ENCODE data around the gene ZBTB7C. TPM values are rescaled to one million over a fixed set of nuclear protein-coding genes. Genes with fewer than 3 reads are reported as not detected.

Gene ZBTB7C
- total RNA-seq, 3 donors from 2014 or later (not counting 1 experiment from before 2014, with no cell fraction given) = 0.07 TPM; not detected in 2

- ATAC-seq (no peak), DNase-seq (no peak)
- Histone ChIP-seq H3K4me1 (ENCODE audit: control insufficient read depth, insufficient read depth, low read length) (no peaks in the 10 kb centered on the region), H3K9me3 (ENCODE audit: control insufficient read depth, insufficient read depth, low read length) (no peaks in the 10 kb centered on the region), H3K27me3 (ENCODE audit: control insufficient read depth, insufficient read depth, low read length) (no peaks in the 10 kb centered on the region), H3K27ac (ENCODE audit: low read length) (no peak overlapping the region), H3K36me3 (ENCODE audit: control insufficient read depth, insufficient read depth, low read length) (no peaks in the 10 kb centered on the region), H3K4me3 (ENCODE audit: low read length) (no peak overlapping the region)
- H3K4me1 Mint-ChIP-seq = no peaks in the 10 kb centered on the region
- H3K9me3 Mint-ChIP-seq = no peaks in the 10 kb centered on the region
- intact Hi-C loops (cut with micrococcal nuclease) = no loop called here
- 84% methylated on average over 8 of the region's 9 CpGs for WGBS (ENCODE audit: insufficient coverage)
- H3K36me3 Mint-ChIP-seq = no peaks in the 10 kb centered on the region
- no peak overlapping the region for H3K27ac Mint-ChIP-seq
- no peak overlapping the region for H3K4me3 Mint-ChIP-seq
- no peak for TF ChIP-seq CTCF (IDR thresholded peaks at IDR 0.05)
- peaks cover 44 to 54% of the 10 kb centered on the region in 2 donors for H3K27me3 Mint-ChIP-seq (ENCODE audit: low read depth in 2 of 2)
Measured at GRCh38 chr18:48428475-48429177, 19.4 kb upstream of the ZBTB7C start.

GRCh38 chr18:48422947-48423378 lies 13.8 kb upstream of the ZBTB7C start:
- no peaks in the 10 kb centered on the region for H3K4me1 ChIP-seq (ENCODE audit: control insufficient read depth, insufficient read depth, low read length)
- H3K4me3 Mint-ChIP-seq = no peak overlapping the region
- H3K9me3 Mint-ChIP-seq = no peaks in the 10 kb centered on the region
- no peaks in the 10 kb centered on the region for H3K4me1 Mint-ChIP-seq
- no peaks in the 10 kb centered on the region for H3K27me3 ChIP-seq (ENCODE audit: control insufficient read depth, insufficient read depth, low read length)
- no peaks in the 10 kb centered on the region for H3K36me3 Mint-ChIP-seq
- no peak overlapping the region for H3K4me3 ChIP-seq (ENCODE audit: low read length)
- no peaks in the 10 kb centered on the region for H3K9me3 ChIP-seq (ENCODE audit: control insufficient read depth, insufficient read depth, low read length)
- ATAC-seq (no peak), DNase-seq (no peak)
- H3K27ac ChIP-seq (ENCODE audit: low read length) = no peak overlapping the region
- no peak overlapping the region for H3K27ac Mint-ChIP-seq
- 15% methylated on average over 12 of the region's 12 CpGs for WGBS (ENCODE audit: insufficient coverage)
- no peak for TF ChIP-seq CTCF (IDR thresholded peaks at IDR 0.05)
- H3K36me3 ChIP-seq (ENCODE audit: control insufficient read depth, insufficient read depth, low read length) = no peaks in the 10 kb centered on the region
- peaks cover 40 to 74% of the 10 kb centered on the region in 2 donors for H3K27me3 Mint-ChIP-seq (ENCODE audit: low read depth in 2 of 2)
- intact Hi-C loops (cut with micrococcal nuclease) = no loop called here

GRCh38 chr18:48419277-48420022 lies 10.3 kb upstream of the ZBTB7C start:
- Mint-ChIP-seq H3K4me1 (no peaks in the 10 kb centered on the region), H3K4me3 (no peak overlapping the region), H3K36me3 (no peaks in the 10 kb centered on the region), H3K27ac (no peak overlapping the region), H3K27me3 (ENCODE audit: low read depth in 2 of 2) (peaks cover 44 to 74% of the 10 kb centered on the region in 2 donors), H3K9me3 (no peaks in the 10 kb centered on the region)
- intact Hi-C loops (cut with micrococcal nuclease) = no loop called here
- H3K4me3 ChIP-seq (ENCODE audit: low read length) = no peak overlapping the region
- no peaks in the 10 kb centered on the region for H3K27me3 ChIP-seq (ENCODE audit: control insufficient read depth, insufficient read depth, low read length)
- H3K4me1 ChIP-seq (ENCODE audit: control insufficient read depth, insufficient read depth, low read length) = no peaks in the 10 kb centered on the region
- H3K27ac ChIP-seq (ENCODE audit: low read length) = no peak overlapping the region
- WGBS (ENCODE audit: insufficient coverage) = 98% methylated on average over 8 of the region's 10 CpGs
- no peak for ATAC-seq
- TF ChIP-seq CTCF (IDR thresholded peaks at IDR 0.05) = no peak
- H3K9me3 ChIP-seq (ENCODE audit: control insufficient read depth, insufficient read depth, low read length) = no peaks in the 10 kb centered on the region
- DNase-seq = no peak
- no peaks in the 10 kb centered on the region for H3K36me3 ChIP-seq (ENCODE audit: control insufficient read depth, insufficient read depth, low read length)
